Caco-2 (cell line): ENCODE data around the gene HMX2. TPM values are rescaled to one million over a fixed set of nuclear protein-coding genes. Genes with fewer than 3 reads are reported as not detected.
"Not testable (repeated sequence)": the region's sequence is repeated elsewhere in the genome, so short reads cannot be mapped to it uniquely, and the experiment has no call there.

Experiments
- BruUV-seq: library from RNA; stranded (reverse); fragments of 400-500 nt; replicated peaks from 2 replicates; lab custom pipeline; 2021; lab: Mats Ljungman, UMichigan
- CTCF ChIA-PET: fragments of 300-600 bp; sonication (Branson Sonifier 250); formaldehyde crosslinking; loops from one replicate; lab custom pipeline; 2022; ENCODE audit warnings: antibody characterized with exemption; lab: Charles Lee
- POLR2A ChIA-PET: fragments of 300-600 bp; sonication (Branson Sonifier 250); formaldehyde crosslinking; loops from one replicate; lab custom pipeline; 2022; ENCODE audit warnings: antibody characterized with exemption; lab: Charles Lee
- DNase-seq, 2 experiments: peaks; one replicate each; pipeline versions ENCODE4 v3.0.0 to v3.0.0-alpha.2; 2020 to 2022
- H3K27me3 ChIP-seq: replicated peaks from 2 replicates; pipeline ENCODE4 v1.6.0; 2011; ENCODE audit warnings: low read length; ENCODE audit not compliant: control insufficient read depth, insufficient read depth
- H3K36me3 ChIP-seq: 2 replicates; pipeline ENCODE4 v1.5.1; 2011; ENCODE audit warnings: low read length; ENCODE audit not compliant: control insufficient read depth, insufficient read depth
- H3K4me1 ChIP-seq: fragments of 250-450 bp; sonication (Bioruptor Pico); 2 replicates; pipeline ENCODE4 v1.5.1; 2020; ENCODE audit warnings: mild to moderate bottlenecking
- H3K4me3 ChIP-seq: 2 replicates; pipeline ENCODE4 v1.5.1; 2011; ENCODE audit warnings: low read depth, mild to moderate bottlenecking, control low read depth, low read length
- H3K9me3 ChIP-seq: fragments of 250-450 bp; sonication (Bioruptor Pico); 2 replicates; pipeline ENCODE4 v1.5.1; 2020; ENCODE audit warnings: mild to moderate bottlenecking, moderate library complexity
- H3K27ac Mint-ChIP-seq: one replicate; pipeline ENCODE4 v1.8.0; 2022; ENCODE audit warnings: mixed read lengths; ENCODE audit not compliant: unreplicated experiment
- H3K27me3 Mint-ChIP-seq: one replicate; pipeline ENCODE4 v1.8.0; 2022; ENCODE audit warnings: mixed read lengths; ENCODE audit not compliant: insufficient read depth, unreplicated experiment
- H3K36me3 Mint-ChIP-seq: one replicate; pipeline ENCODE4 v1.8.0; 2022; ENCODE audit warnings: mild to moderate bottlenecking, mixed read lengths; ENCODE audit not compliant: insufficient read depth, unreplicated experiment
- H3K4me1 Mint-ChIP-seq: one replicate; pipeline ENCODE4 v1.8.0; 2022; ENCODE audit warnings: low read depth, mixed read lengths; ENCODE audit not compliant: unreplicated experiment
- H3K4me3 Mint-ChIP-seq: one replicate; pipeline ENCODE4 v1.8.0; 2022; ENCODE audit warnings: mild to moderate bottlenecking, moderate library complexity, mixed read lengths; ENCODE audit not compliant: unreplicated experiment
- H3K9me3 Mint-ChIP-seq: one replicate; pipeline ENCODE4 v1.8.0; 2022; ENCODE audit warnings: mixed read lengths; ENCODE audit not compliant: unreplicated experiment
- intact Hi-C: fragments of 100-400 bp; cut with micrococcal nuclease; formaldehyde crosslinking; loops from one replicate; pipeline ENCODE4 v1.10.0; 2022; ENCODE audit not compliant: unreplicated experiment
- total RNA-seq: library from RNA; stranded (reverse); gene quantifications from 2 replicates; pipeline ENCODE4 v1.2.3, GENCODE V29; 2022
- TF ChIP-seq, protein P1 (sequence below), 2 experiments: fragments of 200-600 bp in 1 of 2; IDR thresholded peaks; 1 replicate in 1 of 2; 2 replicates in 1 of 2; pipeline versions ENCODE4 v1.5.1 to v1.8.0; 2011 to 2022; ENCODE audit warnings: antibody characterized with exemption in 1 of 2, control low read depth in 1 of 2, inconsistent platforms in 1 of 2, low read depth in 1 of 2, low read length in 1 of 2, mild to moderate bottlenecking in 1 of 2, moderate library complexity in 1 of 2; ENCODE audit not compliant: insufficient read depth in 1 of 2, severe bottlenecking in 1 of 2, unreplicated experiment in 1 of 2

Gene HMX2
- total RNA-seq, 1 experiment from 2014 or later = 1.4 TPM

DNA sequence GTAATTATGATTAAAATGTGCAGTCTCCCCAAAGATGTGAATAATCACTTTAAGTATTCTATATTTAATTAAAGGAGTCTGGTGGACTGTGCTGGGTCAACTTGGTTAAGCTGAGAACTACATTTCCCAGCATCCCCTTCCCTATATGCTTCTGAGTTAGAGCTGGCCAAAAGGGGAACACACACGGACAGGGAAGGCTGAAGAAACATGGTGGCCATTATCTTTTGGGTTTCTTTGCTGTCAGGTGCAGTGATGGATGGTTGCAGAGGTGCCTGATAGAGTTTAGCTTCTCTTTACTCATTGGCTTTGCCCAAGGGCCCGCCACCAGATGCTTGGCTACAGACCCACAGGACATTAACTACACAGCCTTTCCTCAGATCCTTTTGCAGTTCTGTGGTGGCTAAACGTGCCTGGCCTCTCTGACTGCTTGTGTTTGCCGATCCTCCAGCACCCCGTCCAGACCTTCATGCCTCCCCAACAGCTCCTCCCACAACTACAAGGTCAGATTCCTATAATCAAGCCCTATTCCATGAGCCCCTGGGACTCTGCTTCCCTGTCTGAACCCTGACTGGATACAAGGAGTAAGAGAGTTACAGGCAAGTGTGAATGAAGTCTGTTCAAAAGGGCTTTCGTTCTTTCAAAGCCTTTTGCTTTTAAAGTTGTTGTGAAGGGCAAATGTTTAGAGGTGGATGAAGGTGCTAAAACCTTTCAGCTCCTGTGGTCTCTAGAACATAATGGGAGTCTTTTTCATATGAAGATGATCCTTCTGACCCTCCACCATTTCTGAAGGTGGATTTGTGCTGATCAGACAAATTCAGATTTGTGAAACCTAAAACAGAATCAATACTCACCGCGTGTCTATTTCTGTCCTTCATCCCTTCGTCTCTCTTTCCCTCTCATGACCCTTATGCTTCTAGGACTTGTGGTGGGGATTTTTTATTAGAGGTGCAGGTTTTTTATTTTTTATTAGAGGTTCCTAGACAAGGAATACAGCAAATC is 27.8 kb downstream of the HMX2 start:
- no peaks in the 10 kb centered on the region for H3K9me3 Mint-ChIP-seq
- Histone ChIP-seq H3K4me1 (no peaks in the 10 kb centered on the region), H3K36me3 (no peaks in the 10 kb centered on the region), H3K9me3 (no peaks in the 10 kb centered on the region), H3K4me3 (no peak overlapping the region), H3K27me3 (no peaks in the 10 kb centered on the region)
- H3K4me1 Mint-ChIP-seq = no peaks in the 10 kb centered on the region
- H3K27ac Mint-ChIP-seq = no peak overlapping the region
- H3K27me3 Mint-ChIP-seq = no peaks in the 10 kb centered on the region
- CTCF ChIA-PET = no interaction called here
- intact Hi-C loops = no loop called here
- TF ChIP-seq, protein P1, sequence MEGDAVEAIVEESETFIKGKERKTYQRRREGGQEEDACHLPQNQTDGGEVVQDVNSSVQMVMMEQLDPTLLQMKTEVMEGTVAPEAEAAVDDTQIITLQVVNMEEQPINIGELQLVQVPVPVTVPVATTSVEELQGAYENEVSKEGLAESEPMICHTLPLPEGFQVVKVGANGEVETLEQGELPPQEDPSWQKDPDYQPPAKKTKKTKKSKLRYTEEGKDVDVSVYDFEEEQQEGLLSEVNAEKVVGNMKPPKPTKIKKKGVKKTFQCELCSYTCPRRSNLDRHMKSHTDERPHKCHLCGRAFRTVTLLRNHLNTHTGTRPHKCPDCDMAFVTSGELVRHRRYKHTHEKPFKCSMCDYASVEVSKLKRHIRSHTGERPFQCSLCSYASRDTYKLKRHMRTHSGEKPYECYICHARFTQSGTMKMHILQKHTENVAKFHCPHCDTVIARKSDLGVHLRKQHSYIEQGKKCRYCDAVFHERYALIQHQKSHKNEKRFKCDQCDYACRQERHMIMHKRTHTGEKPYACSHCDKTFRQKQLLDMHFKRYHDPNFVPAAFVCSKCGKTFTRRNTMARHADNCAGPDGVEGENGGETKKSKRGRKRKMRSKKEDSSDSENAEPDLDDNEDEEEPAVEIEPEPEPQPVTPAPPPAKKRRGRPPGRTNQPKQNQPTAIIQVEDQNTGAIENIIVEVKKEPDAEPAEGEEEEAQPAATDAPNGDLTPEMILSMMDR (IDR thresholded peaks at IDR 0.05; ENCODE audit: insufficient read depth in 1 of 2, low read depth in 1 of 2, low read length in 1 of 2, severe bottlenecking in 1 of 2, unreplicated experiment in 1 of 2) = no peak
- H3K36me3 Mint-ChIP-seq = peaks cover 11% of the 10 kb centered on the region
- H3K4me3 Mint-ChIP-seq = no peak overlapping the region
- POLR2A ChIA-PET = no interaction called here
- no peak for DNase-seq
- no TSS peak for BruUV-seq

DNA sequence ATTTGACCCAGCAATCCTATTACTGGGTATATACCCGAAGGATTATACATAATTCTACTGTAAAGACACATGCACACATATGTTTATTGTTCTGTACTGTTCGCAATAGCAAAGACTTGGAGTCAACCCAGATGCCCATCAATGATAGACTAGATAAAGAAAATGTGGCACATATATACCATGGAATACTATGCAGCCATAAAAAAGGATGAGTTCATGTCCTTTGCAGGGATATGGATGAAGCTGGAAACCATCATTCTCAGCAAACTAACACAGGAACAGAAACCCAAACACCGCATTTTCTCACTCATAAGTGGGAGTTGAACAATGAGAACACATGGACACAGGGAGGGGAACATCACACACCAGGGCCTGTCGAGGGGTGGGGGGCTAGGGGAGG is 30.5 kb downstream of the HMX2 start:
- H3K27me3 ChIP-seq, H3K27ac Mint-ChIP-seq, H3K27me3 Mint-ChIP-seq, H3K4me1 Mint-ChIP-seq, H3K9me3 Mint-ChIP-seq, intact Hi-C loops, H3K36me3 Mint-ChIP-seq, CTCF ChIA-PET, H3K4me3 ChIP-seq, H3K4me3 Mint-ChIP-seq, POLR2A ChIA-PET, H3K4me1 ChIP-seq, H3K9me3 ChIP-seq, BruUV-seq, DNase-seq, H3K36me3 ChIP-seq: not testable (repeated sequence)

- TF ChIP-seq, protein P1 (IDR thresholded peaks at IDR 0.05; ENCODE audit: insufficient read depth in 1 of 2, low read depth in 1 of 2, low read length in 1 of 2, severe bottlenecking in 1 of 2, unreplicated experiment in 1 of 2) = no peak
- Mint-ChIP-seq H3K27ac (no peak overlapping the region), H3K4me1 (no peaks in the 10 kb centered on the region), H3K36me3 (peaks cover 6% of the 10 kb centered on the region), H3K4me3 (no peak overlapping the region), H3K9me3 (peaks cover 24% of the 10 kb centered on the region), H3K27me3 (no peaks in the 10 kb centered on the region)
- ChIA-PET CTCF (no interaction called here), POLR2A (no interaction called here)
- H3K9me3 ChIP-seq = peaks cover 12% of the 10 kb centered on the region
- no TSS peak for BruUV-seq
- no peaks in the 10 kb centered on the region for H3K36me3 ChIP-seq
- no peaks in the 10 kb centered on the region for H3K27me3 ChIP-seq
- intact Hi-C loops = no loop called here
- DNase-seq = no peak
- no peaks in the 10 kb centered on the region for H3K4me1 ChIP-seq
- no peak overlapping the region for H3K4me3 ChIP-seq
Measured at GRCh38 chr10:123180101-123181090, 32.5 kb downstream of the HMX2 start.
